Bronchial epithelial cell (primary cell): Measurements from ENCODE around the gene CACNB4. TPM values are rescaled to one million over a fixed set of nuclear protein-coding genes. Genes with fewer than 3 reads are reported as not detected.
A peak's percentile ranks its signal among the peaks of the same experiment; 100 is the strongest.
"Not testable (repeated sequence)": the region's sequence is repeated elsewhere in the genome, so short reads cannot be mapped to it uniquely, and the experiment has no call there.

Source experiments
- DNase-seq: peaks from one replicate; pipeline ENCODE4 v3.0.0-alpha.2; 2010; ENCODE audit warnings: low read depth
- FAIRE-seq: peaks from 2 replicates; lab custom pipeline; 2011; peaks lifted over from hg19 to GRCh38; lab: Jason Lieb, UNC
- H3K27me3 ChIP-seq: 2 replicates; pipeline ENCODE4 v1.5.1; 2011; ENCODE audit warnings: low read length; ENCODE audit not compliant: control insufficient read depth, insufficient read depth
- H3K36me3 ChIP-seq: 2 replicates; pipeline ENCODE4 v1.5.1; 2011; ENCODE audit warnings: low read length; ENCODE audit not compliant: control insufficient read depth, insufficient read depth
- H3K4me3 ChIP-seq: 2 replicates; pipeline ENCODE4 v1.5.1; 2011; ENCODE audit warnings: mild to moderate bottlenecking, low read depth, low read length, control low read depth
- total RNA-seq: library from RNA; depleted of rRNA; stranded (reverse); fragments of >200 nt; gene quantifications from 2 replicates; pipeline ENCODE4 v1.2.1, GENCODE V29; 2014
- TF ChIP-seq, protein P1 (sequence below): IDR thresholded peaks from 2 replicates; pipeline ENCODE4 v1.5.1; 2011; ENCODE audit warnings: mild to moderate bottlenecking, moderate library complexity, low read length, control low read depth, inconsistent platforms; ENCODE audit not compliant: insufficient read depth, severe bottlenecking

CACNB4 gene
- total RNA-seq, 1 donor from 2014 or later, result 0.53 TPM

- TF ChIP-seq, protein P1, sequence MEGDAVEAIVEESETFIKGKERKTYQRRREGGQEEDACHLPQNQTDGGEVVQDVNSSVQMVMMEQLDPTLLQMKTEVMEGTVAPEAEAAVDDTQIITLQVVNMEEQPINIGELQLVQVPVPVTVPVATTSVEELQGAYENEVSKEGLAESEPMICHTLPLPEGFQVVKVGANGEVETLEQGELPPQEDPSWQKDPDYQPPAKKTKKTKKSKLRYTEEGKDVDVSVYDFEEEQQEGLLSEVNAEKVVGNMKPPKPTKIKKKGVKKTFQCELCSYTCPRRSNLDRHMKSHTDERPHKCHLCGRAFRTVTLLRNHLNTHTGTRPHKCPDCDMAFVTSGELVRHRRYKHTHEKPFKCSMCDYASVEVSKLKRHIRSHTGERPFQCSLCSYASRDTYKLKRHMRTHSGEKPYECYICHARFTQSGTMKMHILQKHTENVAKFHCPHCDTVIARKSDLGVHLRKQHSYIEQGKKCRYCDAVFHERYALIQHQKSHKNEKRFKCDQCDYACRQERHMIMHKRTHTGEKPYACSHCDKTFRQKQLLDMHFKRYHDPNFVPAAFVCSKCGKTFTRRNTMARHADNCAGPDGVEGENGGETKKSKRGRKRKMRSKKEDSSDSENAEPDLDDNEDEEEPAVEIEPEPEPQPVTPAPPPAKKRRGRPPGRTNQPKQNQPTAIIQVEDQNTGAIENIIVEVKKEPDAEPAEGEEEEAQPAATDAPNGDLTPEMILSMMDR, result no peak
- no peak overlapping the region for H3K4me3 ChIP-seq
- no peaks in the 10 kb centered on the region for H3K36me3 ChIP-seq
- DNase-seq, result no peak
- FAIRE-seq, result no peak
- peaks cover 2% of the 10 kb centered on the region for H3K27me3 ChIP-seq
Observed at GRCh38 chr2:152019732-152020131, 79.1 kb downstream of the CACNB4 start.

GRCh38 chr2:152016181-152017120 is 82.4 kb downstream of the CACNB4 start:
- H3K27me3 ChIP-seq, result peaks cover 2% of the 10 kb centered on the region
- H3K36me3 ChIP-seq, result no peaks in the 10 kb centered on the region
- TF ChIP-seq, protein P1, result no peak
- FAIRE-seq, result no peak
- no peak overlapping the region for H3K4me3 ChIP-seq
- no peak for DNase-seq

GRCh38 chr2:152015552-152015951 is 83.3 kb downstream of the CACNB4 start:
- TF ChIP-seq, protein P1, result no peak
- DNase-seq (no peak), FAIRE-seq (no peak)
- no peaks in the 10 kb centered on the region for H3K36me3 ChIP-seq
- no peak overlapping the region for H3K4me3 ChIP-seq
- H3K27me3 ChIP-seq, result peaks cover under 1% of the 10 kb centered on the region

DNA sequence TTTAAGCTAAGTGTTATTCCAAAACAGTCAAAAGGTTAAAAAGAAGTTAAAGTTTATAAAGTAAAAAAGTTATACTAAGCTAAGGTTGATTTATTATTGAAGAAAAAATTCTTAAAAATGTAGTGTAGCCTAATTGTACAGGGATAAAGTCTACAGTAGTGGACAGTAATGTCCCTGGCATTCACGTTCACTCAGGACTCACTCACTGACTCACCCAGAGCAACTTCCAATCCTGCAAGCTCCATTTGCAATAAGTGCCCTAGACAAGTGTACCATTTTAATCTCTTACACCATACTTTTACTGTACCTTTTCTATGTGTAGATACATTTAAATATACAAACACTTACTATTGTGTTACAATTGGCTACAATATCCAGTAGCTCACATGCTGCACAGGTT is 86.1 kb downstream of the CACNB4 start:
- H3K36me3 ChIP-seq, result no peaks in the 10 kb centered on the region
- TF ChIP-seq, protein P1, result no peak
- DNase-seq (peak; percentile 46), FAIRE-seq (no peak)
- no peaks in the 10 kb centered on the region for H3K27me3 ChIP-seq
- no peak overlapping the region for H3K4me3 ChIP-seq

- Histone ChIP-seq H3K27me3 (no peaks in the 10 kb centered on the region), H3K36me3 (no peaks in the 10 kb centered on the region), H3K4me3 (no peak overlapping the region)
- no peak for FAIRE-seq
- TF ChIP-seq, protein P1, result no peak
- no peak for DNase-seq
Observed at GRCh38 chr2:152011724-152012123, 87.1 kb downstream of the CACNB4 start.

GRCh38 chr2:152005607-152006006 is 93.2 kb downstream of the CACNB4 start:
- FAIRE-seq, result no peak
- TF ChIP-seq, protein P1, result no peak
- no peak for DNase-seq
- Histone ChIP-seq H3K27me3 (no peaks in the 10 kb centered on the region), H3K36me3 (no peaks in the 10 kb centered on the region), H3K4me3 (no peak overlapping the region)

GRCh38 chr2:152003283-152003682 is 95.6 kb downstream of the CACNB4 start:
- not testable (repeated sequence) for H3K36me3 ChIP-seq, DNase-seq, H3K4me3 ChIP-seq, H3K27me3 ChIP-seq, FAIRE-seq
